Measurements from ENCODE around the gene AHRR. TPM values are rescaled to one million over a fixed set of nuclear protein-coding genes. Genes with fewer than 3 reads are reported as not detected.

Gene AHRR
- total and polyA plus RNA-seq, 2 experiments from 2014 or later = 1.8 to 2.4 TPM

DNA sequence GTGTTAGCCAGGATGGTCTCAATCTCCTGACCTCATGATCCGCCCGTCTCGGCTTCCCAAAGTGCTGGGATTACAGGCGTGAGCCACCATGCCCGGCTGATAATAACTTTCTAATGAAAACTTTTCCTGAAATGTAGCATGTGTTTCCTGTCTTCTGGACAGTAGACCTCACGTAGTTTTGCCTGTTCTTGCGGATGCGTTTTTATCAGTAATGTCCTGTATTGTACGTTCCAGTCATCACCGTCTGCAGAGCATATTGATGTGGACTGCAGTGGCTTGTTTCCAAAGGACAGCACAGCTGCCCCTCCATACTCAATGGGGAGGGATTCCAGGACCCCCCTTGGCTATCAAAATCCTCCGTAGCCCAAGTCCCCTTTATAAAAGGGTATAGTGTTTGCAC, 134.3 kb downstream of the AHRR start:
- 95% methylated on average over 11 of the region's 11 CpGs for WGBS (ENCODE audit: low lambda C conversion rate, missing lambda C conversion rate)
- no peak for DNase-seq (ENCODE audit: low spot score)
- Histone ChIP-seq H3K4me1 (ENCODE audit: insufficient read depth) (no peaks in the 10 kb centered on the region), H3K27ac (no peak overlapping the region), H2AFZ (no peak overlapping the region), H3K27me3 (no peaks in the 10 kb centered on the region), H3K79me2 (peaks cover 44% of the 10 kb centered on the region), H3K9me2 (replicated peaks; ENCODE audit: insufficient read depth) (no peaks in the 10 kb centered on the region), H3K36me3 (replicated peaks; ENCODE audit: insufficient read depth, low read depth) (peaks cover under 1% of the 10 kb centered on the region), H4K20me1 (ENCODE audit: insufficient read depth, poor library complexity, severe bottlenecking) (peaks cover 3% of the 10 kb centered on the region), H3K9me3 (ENCODE audit: low read depth) (peaks cover 13% of the 10 kb centered on the region), H3K4me3 (no peak overlapping the region), H3K4me2 (no peak overlapping the region)
- TF ChIP-seq, protein P1, sequence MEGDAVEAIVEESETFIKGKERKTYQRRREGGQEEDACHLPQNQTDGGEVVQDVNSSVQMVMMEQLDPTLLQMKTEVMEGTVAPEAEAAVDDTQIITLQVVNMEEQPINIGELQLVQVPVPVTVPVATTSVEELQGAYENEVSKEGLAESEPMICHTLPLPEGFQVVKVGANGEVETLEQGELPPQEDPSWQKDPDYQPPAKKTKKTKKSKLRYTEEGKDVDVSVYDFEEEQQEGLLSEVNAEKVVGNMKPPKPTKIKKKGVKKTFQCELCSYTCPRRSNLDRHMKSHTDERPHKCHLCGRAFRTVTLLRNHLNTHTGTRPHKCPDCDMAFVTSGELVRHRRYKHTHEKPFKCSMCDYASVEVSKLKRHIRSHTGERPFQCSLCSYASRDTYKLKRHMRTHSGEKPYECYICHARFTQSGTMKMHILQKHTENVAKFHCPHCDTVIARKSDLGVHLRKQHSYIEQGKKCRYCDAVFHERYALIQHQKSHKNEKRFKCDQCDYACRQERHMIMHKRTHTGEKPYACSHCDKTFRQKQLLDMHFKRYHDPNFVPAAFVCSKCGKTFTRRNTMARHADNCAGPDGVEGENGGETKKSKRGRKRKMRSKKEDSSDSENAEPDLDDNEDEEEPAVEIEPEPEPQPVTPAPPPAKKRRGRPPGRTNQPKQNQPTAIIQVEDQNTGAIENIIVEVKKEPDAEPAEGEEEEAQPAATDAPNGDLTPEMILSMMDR (IDR thresholded peaks at IDR 0.05; ENCODE audit: poor library complexity) = no peak
- TF ChIP-seq EZH2phosphoT487 (IDR thresholded peaks at IDR 0.05; ENCODE audit: low read depth, severe bottlenecking, unreplicated experiment) = no peak
- TF ChIP-seq EZH2 (IDR thresholded peaks at IDR 0.05; ENCODE audit: borderline replicate concordance) = no peak

DNA sequence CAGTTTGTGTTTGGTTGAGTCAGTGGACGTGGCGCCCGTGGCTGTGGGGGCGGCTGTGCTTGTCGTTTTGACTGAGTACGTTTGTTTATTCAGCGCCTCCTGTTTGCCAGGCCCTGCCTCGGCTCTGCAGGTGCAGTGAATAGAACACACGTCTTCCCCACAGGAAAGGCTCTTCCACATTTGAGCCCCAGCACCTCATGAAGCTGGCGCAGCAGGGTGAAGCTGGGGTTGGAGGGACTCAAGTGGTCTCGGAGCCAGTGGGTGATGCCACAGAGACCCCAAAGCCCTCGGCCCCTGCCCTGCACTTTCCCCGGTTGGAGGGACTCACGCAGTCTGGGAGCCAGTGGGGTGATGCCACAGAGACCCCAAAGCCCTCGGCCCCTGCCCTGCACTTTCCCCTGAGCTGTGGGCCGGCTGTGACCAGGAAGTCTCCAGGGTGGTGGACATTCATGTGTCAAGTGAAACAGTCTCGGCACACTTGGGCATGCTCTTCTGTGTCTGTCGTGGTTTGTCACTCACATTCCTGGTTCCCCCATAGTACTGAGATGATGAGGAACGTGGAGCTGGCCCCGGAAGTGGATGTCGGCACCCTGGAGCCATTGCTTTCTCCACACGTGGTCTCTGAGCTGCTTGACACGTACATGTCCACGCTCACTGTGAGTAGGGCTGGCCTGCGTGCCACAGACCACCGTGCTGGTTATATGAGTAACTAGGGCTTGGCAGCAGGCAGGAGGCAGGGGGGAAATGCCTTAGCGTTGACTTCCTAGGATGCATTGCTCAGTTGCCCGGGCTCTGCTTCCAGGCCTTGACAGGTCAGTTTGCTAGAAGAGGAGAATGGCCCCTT, 135.1 kb downstream of the AHRR start:
- Histone ChIP-seq H4K20me1 (ENCODE audit: insufficient read depth, poor library complexity, severe bottlenecking) (peaks cover 3% of the 10 kb centered on the region), H3K79me2 (peaks cover 42% of the 10 kb centered on the region), H3K27ac (no peak overlapping the region), H3K36me3 (replicated peaks; ENCODE audit: insufficient read depth, low read depth) (no peaks in the 10 kb centered on the region), H3K9me3 (ENCODE audit: low read depth) (peaks cover 7% of the 10 kb centered on the region), H3K4me3 (no peak overlapping the region), H2AFZ (no peak overlapping the region), H3K27me3 (no peaks in the 10 kb centered on the region), H3K4me2 (no peak overlapping the region), H3K4me1 (ENCODE audit: insufficient read depth) (no peaks in the 10 kb centered on the region), H3K9me2 (replicated peaks; ENCODE audit: insufficient read depth) (no peaks in the 10 kb centered on the region)
- WGBS (ENCODE audit: low lambda C conversion rate, missing lambda C conversion rate) = 94% methylated on average over 28 of the region's 28 CpGs
- TF ChIP-seq EZH2 (IDR thresholded peaks at IDR 0.05; ENCODE audit: borderline replicate concordance) = no peak
- no peak for TF ChIP-seq EZH2phosphoT487 (IDR thresholded peaks at IDR 0.05; ENCODE audit: low read depth, severe bottlenecking, unreplicated experiment)
- TF ChIP-seq, protein P1 (IDR thresholded peaks at IDR 0.05; ENCODE audit: poor library complexity) = no peak
- no peak for DNase-seq (ENCODE audit: low spot score)

DNA sequence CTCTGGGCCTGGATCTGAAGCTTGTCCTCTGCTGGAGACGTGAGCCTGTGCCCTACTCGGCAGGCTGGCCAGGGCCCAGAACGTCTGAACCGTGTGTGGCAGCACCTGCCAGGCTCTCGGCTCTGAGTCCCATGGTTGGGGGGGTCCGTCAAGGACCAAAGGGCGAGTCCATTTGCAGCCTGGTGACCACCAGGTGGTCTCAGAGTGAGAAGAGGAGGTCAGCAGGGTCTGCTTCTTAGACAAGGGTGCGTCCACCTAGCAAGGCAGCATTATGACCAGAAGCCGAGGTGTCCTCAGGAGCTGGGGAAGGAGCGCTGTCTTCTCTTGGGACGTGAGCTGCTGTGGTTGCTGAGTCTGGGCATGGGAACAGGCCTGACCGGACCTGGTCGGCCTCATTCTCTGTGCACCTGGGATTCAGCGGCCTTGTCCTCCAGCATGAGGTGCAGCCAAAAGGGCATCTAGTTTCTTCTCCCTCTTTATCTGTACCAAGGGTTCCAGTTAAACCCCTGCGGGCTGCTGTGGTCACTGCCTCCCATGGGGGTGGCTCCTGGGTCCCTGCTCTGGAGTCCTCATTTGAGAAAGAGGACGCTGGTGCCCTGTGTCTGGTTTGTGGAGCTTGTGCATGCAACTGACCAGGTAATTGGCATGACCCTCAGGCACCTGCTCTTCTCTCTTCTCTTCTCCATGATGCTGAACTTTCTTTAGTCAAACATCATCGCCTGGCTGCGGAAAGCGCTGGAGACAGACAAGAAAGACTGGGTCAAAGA, 135.9 kb downstream of the AHRR start:
- Histone ChIP-seq H3K4me3 (no peak overlapping the region), H3K27ac (no peak overlapping the region), H2AFZ (no peak overlapping the region), H3K9me2 (replicated peaks; ENCODE audit: insufficient read depth) (no peaks in the 10 kb centered on the region), H3K27me3 (no peaks in the 10 kb centered on the region), H4K20me1 (ENCODE audit: insufficient read depth, poor library complexity, severe bottlenecking) (peaks cover 3% of the 10 kb centered on the region), H3K36me3 (replicated peaks; ENCODE audit: insufficient read depth, low read depth) (peaks cover 4% of the 10 kb centered on the region), H3K4me1 (ENCODE audit: insufficient read depth) (no peaks in the 10 kb centered on the region), H3K79me2 (peaks cover 35% of the 10 kb centered on the region), H3K9me3 (ENCODE audit: low read depth) (no peaks in the 10 kb centered on the region), H3K4me2 (no peak overlapping the region)
- TF ChIP-seq EZH2 (IDR thresholded peaks at IDR 0.05; ENCODE audit: borderline replicate concordance) (no peak), EZH2phosphoT487 (IDR thresholded peaks at IDR 0.05; ENCODE audit: low read depth, severe bottlenecking, unreplicated experiment) (no peak)
- TF ChIP-seq, protein P1 (IDR thresholded peaks at IDR 0.05; ENCODE audit: poor library complexity) = no peak
- DNase-seq (ENCODE audit: low spot score) = no peak
- 95% methylated on average over 19 of the region's 19 CpGs for WGBS (ENCODE audit: low lambda C conversion rate, missing lambda C conversion rate)
